GM23338 (cell line): ENCODE data around the gene EBNA1BP2.

Experiments
- CREB1 ChIP-seq: fragments of 250-450 bp; sonication (Bioruptor Pico); IDR thresholded peaks from 2 replicates; pipeline ENCODE4 v1.5.0; 2020; ENCODE audit warnings: low read depth, mild to moderate bottlenecking, moderate library complexity
- EZH2 ChIP-seq: fragments of 200-600 bp; sonication (generic); IDR thresholded peaks from one replicate; pipeline ENCODE4 v1.8.0; 2017; ENCODE audit warnings: antibody characterized with exemption, mild to moderate bottlenecking, low read depth; ENCODE audit not compliant: unreplicated experiment
- EZH2phosphoT487 ChIP-seq: fragments of 200-600 bp; sonication (generic); IDR thresholded peaks from one replicate; pipeline ENCODE4 v1.8.1; 2018; ENCODE audit warnings: antibody characterized with exemption; ENCODE audit not compliant: unreplicated experiment
- JUNB ChIP-seq: IDR thresholded peaks from one replicate; pipeline ENCODE4 v1.6.1; 2016; ENCODE audit warnings: antibody characterized with exemption; ENCODE audit not compliant: unreplicated experiment
- NANOG ChIP-seq: IDR thresholded peaks from 2 replicates; pipeline ENCODE4 v1.6.1; 2016; ENCODE audit warnings: antibody characterized with exemption, borderline replicate concordance
- POLR2AphosphoS5 ChIP-seq: IDR thresholded peaks from 2 replicates; pipeline ENCODE4 v1.6.1; 2016; ENCODE audit warnings: antibody characterized with exemption, low read depth
- STAT1 ChIP-seq: IDR thresholded peaks from one replicate; pipeline ENCODE4 v1.6.1; 2016; ENCODE audit warnings: antibody characterized with exemption; ENCODE audit not compliant: unreplicated experiment
- ZNF114 ChIP-seq: fragments of 250-450 bp; sonication (Bioruptor Pico); IDR thresholded peaks from 2 replicates; pipeline ENCODE4 v1.5.0; 2020; ENCODE audit warnings: mild to moderate bottlenecking, moderate library complexity
- ZNF331 ChIP-seq: fragments of 250-450 bp; sonication (Bioruptor Pico); IDR thresholded peaks from 2 replicates; pipeline ENCODE4 v1.5.0; 2020; ENCODE audit warnings: low read depth, mild to moderate bottlenecking, moderate library complexity
- TF ChIP-seq, protein P1 (sequence below), 2 experiments: fragments of 200-600 bp in 1 of 2; sonication (generic) in 1 of 2; conservative IDR thresholded peaks; 2 replicates each; pipeline versions ENCODE4 v1.5.1 to v1.6.1; 2016 to 2017; ENCODE audit warnings: antibody characterized with exemption in 2 of 2, low read depth in 2 of 2, mild to moderate bottlenecking in 2 of 2, moderate library complexity in 1 of 2
- TF ChIP-seq, protein P2 (sequence below): IDR thresholded peaks from one replicate; pipeline ENCODE4 v1.6.1; 2018; ENCODE audit warnings: antibody characterized with exemption; ENCODE audit not compliant: unreplicated experiment
- TF ChIP-seq, protein P3 (sequence below): IDR thresholded peaks from 2 replicates; pipeline ENCODE4 v1.6.1; 2016; ENCODE audit warnings: antibody characterized with exemption
- TF ChIP-seq, protein P4 (sequence below): fragments of 250-450 bp; sonication (Bioruptor Pico); IDR thresholded peaks from 2 replicates; pipeline ENCODE4 v1.5.0; 2020; ENCODE audit warnings: mild to moderate bottlenecking, moderate library complexity

DNA sequence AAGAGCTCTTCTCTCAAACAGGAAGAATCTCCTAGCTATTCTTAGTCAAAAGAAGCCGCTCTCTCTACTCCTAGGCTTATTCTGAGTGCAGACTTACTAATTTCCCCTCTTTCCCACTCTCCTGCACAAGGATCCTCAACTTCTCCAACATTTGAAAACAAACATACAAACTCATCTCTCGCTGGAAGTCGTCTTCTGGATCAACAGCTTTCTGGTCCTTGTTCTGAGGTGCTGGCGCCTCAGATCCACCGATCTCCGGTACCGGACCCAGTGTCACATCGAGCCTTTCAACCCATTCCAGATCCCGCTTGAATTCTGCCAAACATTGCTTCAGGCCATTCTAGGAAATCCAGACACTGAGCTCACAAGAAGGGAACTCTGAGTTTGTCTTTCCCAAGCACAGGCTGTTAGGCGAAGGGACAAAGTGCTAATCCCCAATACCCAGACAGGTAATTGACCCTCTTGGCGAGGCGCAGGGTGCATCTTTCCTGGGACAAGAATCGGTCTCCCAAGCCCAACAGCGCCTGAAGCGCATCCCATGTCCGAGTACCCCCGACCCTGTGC lies 696 bp downstream of the EBNA1BP2 start:
- TF ChIP-seq, protein P1, sequence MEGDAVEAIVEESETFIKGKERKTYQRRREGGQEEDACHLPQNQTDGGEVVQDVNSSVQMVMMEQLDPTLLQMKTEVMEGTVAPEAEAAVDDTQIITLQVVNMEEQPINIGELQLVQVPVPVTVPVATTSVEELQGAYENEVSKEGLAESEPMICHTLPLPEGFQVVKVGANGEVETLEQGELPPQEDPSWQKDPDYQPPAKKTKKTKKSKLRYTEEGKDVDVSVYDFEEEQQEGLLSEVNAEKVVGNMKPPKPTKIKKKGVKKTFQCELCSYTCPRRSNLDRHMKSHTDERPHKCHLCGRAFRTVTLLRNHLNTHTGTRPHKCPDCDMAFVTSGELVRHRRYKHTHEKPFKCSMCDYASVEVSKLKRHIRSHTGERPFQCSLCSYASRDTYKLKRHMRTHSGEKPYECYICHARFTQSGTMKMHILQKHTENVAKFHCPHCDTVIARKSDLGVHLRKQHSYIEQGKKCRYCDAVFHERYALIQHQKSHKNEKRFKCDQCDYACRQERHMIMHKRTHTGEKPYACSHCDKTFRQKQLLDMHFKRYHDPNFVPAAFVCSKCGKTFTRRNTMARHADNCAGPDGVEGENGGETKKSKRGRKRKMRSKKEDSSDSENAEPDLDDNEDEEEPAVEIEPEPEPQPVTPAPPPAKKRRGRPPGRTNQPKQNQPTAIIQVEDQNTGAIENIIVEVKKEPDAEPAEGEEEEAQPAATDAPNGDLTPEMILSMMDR (conservative IDR thresholded peaks at IDR 0.05; ENCODE audit: low read depth in 2 of 2), result no peak
- TF ChIP-seq CREB1 (CRISPR knock-in tag) (no peak), EZH2phosphoT487 (no peak), EZH2 (no peak), POLR2AphosphoS5 (no peak), JUNB (no peak), ZNF331 (CRISPR knock-in tag) (no peak), NANOG (no peak), STAT1 (no peak), ZNF114 (no peak)
- TF ChIP-seq, protein P2, sequence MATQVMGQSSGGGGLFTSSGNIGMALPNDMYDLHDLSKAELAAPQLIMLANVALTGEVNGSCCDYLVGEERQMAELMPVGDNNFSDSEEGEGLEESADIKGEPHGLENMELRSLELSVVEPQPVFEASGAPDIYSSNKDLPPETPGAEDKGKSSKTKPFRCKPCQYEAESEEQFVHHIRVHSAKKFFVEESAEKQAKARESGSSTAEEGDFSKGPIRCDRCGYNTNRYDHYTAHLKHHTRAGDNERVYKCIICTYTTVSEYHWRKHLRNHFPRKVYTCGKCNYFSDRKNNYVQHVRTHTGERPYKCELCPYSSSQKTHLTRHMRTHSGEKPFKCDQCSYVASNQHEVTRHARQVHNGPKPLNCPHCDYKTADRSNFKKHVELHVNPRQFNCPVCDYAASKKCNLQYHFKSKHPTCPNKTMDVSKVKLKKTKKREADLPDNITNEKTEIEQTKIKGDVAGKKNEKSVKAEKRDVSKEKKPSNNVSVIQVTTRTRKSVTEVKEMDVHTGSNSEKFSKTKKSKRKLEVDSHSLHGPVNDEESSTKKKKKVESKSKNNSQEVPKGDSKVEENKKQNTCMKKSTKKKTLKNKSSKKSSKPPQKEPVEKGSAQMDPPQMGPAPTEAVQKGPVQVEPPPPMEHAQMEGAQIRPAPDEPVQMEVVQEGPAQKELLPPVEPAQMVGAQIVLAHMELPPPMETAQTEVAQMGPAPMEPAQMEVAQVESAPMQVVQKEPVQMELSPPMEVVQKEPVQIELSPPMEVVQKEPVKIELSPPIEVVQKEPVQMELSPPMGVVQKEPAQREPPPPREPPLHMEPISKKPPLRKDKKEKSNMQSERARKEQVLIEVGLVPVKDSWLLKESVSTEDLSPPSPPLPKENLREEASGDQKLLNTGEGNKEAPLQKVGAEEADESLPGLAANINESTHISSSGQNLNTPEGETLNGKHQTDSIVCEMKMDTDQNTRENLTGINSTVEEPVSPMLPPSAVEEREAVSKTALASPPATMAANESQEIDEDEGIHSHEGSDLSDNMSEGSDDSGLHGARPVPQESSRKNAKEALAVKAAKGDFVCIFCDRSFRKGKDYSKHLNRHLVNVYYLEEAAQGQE, result no peak
- TF ChIP-seq, protein P3, sequence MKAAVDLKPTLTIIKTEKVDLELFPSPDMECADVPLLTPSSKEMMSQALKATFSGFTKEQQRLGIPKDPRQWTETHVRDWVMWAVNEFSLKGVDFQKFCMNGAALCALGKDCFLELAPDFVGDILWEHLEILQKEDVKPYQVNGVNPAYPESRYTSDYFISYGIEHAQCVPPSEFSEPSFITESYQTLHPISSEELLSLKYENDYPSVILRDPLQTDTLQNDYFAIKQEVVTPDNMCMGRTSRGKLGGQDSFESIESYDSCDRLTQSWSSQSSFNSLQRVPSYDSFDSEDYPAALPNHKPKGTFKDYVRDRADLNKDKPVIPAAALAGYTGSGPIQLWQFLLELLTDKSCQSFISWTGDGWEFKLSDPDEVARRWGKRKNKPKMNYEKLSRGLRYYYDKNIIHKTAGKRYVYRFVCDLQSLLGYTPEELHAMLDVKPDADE, result no peak
- TF ChIP-seq, protein P4, sequence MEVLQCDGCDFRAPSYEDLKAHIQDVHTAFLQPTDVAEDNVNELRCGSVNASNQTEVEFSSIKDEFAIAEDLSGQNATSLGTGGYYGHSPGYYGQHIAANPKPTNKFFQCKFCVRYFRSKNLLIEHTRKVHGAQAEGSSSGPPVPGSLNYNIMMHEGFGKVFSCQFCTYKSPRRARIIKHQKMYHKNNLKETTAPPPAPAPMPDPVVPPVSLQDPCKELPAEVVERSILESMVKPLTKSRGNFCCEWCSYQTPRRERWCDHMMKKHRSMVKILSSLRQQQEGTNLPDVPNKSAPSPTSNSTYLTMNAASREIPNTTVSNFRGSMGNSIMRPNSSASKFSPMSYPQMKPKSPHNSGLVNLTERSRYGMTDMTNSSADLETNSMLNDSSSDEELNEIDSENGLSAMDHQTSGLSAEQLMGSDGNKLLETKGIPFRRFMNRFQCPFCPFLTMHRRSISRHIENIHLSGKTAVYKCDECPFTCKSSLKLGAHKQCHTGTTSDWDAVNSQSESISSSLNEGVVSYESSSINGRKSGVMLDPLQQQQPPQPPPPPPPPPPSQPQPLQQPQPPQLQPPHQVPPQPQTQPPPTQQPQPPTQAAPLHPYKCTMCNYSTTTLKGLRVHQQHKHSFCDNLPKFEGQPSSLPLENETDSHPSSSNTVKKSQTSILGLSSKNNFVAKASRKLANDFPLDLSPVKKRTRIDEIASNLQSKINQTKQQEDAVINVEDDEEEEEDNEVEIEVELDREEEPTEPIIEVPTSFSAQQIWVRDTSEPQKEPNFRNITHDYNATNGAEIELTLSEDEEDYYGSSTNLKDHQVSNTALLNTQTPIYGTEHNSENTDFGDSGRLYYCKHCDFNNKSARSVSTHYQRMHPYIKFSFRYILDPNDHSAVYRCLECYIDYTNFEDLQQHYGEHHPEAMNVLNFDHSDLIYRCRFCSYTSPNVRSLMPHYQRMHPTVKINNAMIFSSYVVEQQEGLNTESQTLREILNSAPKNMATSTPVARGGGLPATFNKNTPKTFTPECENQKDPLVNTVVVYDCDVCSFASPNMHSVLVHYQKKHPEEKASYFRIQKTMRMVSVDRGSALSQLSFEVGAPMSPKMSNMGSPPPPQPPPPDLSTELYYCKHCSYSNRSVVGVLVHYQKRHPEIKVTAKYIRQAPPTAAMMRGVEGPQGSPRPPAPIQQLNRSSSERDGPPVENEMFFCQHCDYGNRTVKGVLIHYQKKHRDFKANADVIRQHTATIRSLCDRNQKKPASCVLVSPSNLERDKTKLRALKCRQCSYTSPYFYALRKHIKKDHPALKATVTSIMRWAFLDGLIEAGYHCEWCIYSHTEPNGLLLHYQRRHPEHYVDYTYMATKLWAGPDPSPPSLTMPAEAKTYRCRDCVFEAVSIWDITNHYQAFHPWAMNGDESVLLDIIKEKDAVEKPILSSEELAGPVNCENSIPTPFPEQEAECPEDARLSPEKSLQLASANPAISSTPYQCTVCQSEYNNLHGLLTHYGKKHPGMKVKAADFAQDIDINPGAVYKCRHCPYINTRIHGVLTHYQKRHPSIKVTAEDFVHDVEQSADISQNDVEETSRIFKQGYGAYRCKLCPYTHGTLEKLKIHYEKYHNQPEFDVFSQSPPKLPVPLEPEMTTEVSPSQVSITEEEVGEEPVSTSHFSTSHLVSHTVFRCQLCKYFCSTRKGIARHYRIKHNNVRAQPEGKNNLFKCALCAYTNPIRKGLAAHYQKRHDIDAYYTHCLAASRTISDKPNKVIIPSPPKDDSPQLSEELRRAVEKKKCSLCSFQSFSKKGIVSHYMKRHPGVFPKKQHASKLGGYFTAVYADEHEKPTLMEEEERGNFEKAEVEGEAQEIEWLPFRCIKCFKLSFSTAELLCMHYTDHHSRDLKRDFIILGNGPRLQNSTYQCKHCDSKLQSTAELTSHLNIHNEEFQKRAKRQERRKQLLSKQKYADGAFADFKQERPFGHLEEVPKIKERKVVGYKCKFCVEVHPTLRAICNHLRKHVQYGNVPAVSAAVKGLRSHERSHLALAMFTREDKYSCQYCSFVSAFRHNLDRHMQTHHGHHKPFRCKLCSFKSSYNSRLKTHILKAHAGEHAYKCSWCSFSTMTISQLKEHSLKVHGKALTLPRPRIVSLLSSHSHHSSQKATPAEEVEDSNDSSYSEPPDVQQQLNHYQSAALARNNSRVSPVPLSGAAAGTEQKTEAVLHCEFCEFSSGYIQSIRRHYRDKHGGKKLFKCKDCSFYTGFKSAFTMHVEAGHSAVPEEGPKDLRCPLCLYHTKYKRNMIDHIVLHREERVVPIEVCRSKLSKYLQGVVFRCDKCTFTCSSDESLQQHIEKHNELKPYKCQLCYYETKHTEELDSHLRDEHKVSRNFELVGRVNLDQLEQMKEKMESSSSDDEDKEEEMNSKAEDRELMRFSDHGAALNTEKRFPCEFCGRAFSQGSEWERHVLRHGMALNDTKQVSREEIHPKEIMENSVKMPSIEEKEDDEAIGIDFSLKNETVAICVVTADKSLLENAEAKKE (CRISPR knock-in tag), result no peak
